K562 (cell line): ENCODE measurements around the gene ING2. TPM values are rescaled to one million over a fixed set of nuclear protein-coding genes. Genes with fewer than 3 reads are reported as not detected.

ENCODE experiments used
- ATAC-seq: fragments of 200-7000 bp; cut with Tn5 transposase; 3 replicates; pipeline ENCODE4 v1.9.1; 2020; ENCODE audit warnings: moderate library complexity
- BruUV-seq: library from RNA; stranded (reverse); fragments of 400-500 nt; replicated peaks from 2 replicates; lab custom pipeline; 2021; lab: Mats Ljungman, UMichigan
- CTCF ChIA-PET: fragments of 300-600 bp; formaldehyde crosslinking; extraction: SDS; loops from one replicate; lab custom pipeline; 2021; ENCODE audit warnings: low intra/inter-chr PET ratio; lab: Yijun Ruan, JAX
- POLR2A ChIA-PET: fragments of 300-600, 350-650 bp; sonication (Branson Sonifier 250); formaldehyde crosslinking; extraction: SDS; loops from one replicate; lab custom pipeline; 2021; ENCODE audit warnings: antibody characterized with exemption, inconsistent platforms; lab: Yijun Ruan, JAX
- DNase-seq, 4 experiments: peaks; one replicate each; pipeline versions ENCODE4 v3.0.0 to v3.0.0-alpha.2; 2011 to 2018; ENCODE audit warnings: low spot score in 3 of 4, mixed read lengths in 3 of 4; ENCODE audit errors: extremely low read depth in 1 of 4
- FAIRE-seq: peaks from 2 replicates; lab custom pipeline; 2011; peaks lifted over from hg19 to GRCh38; lab: Jason Lieb, UNC
- H2AFZ ChIP-seq: 2 replicates; pipeline ENCODE4 v1.6.0; 2011; ENCODE audit warnings: low read depth, low read length, control low read depth, inconsistent platforms
- H3K27ac ChIP-seq: fragments of 200-600 bp; 3 replicates; pipeline ENCODE4 v1.8.0; 2011; ENCODE audit warnings: low read depth, mild to moderate bottlenecking, control low read depth, inconsistent platforms, low read length, moderate library complexity, mixed read lengths; ENCODE audit errors: extremely low read depth
- H3K27me3 ChIP-seq, 2 experiments: fragments of 300-600 bp in 1 of 2; 2 replicates in 1 of 2; 3 replicates in 1 of 2; pipeline versions ENCODE4 v1.6.0 to v1.8.0; 2011; ENCODE audit warnings: inconsistent platforms in 2 of 2, low read length in 2 of 2, mild to moderate bottlenecking in 1 of 2, mixed read lengths in 1 of 2, moderate library complexity in 1 of 2; ENCODE audit not compliant: control insufficient read depth in 2 of 2, insufficient read depth in 2 of 2
- H3K36me3 ChIP-seq: fragments of 300-600 bp; 3 replicates; pipeline ENCODE4 v1.8.0; 2011; ENCODE audit warnings: mild to moderate bottlenecking, low read length, inconsistent platforms; ENCODE audit not compliant: control insufficient read depth, insufficient read depth
- H3K4me1 ChIP-seq, 2 experiments: fragments of 200-600 bp in 1 of 2; replicated peaks in 1 of 2; 2 replicates in 1 of 2; 3 replicates in 1 of 2; pipeline versions ENCODE4 v1.5.1 to v1.8.0; 2011; ENCODE audit warnings: inconsistent platforms in 2 of 2, low read length in 2 of 2, mild to moderate bottlenecking in 1 of 2, mixed read lengths in 1 of 2, moderate library complexity in 1 of 2; ENCODE audit not compliant: control insufficient read depth in 2 of 2, insufficient read depth in 2 of 2
- H3K4me2 ChIP-seq: 2 replicates; pipeline ENCODE4 v1.6.1; 2011; ENCODE audit warnings: low read length, control low read depth, inconsistent platforms, mixed read lengths; ENCODE audit not compliant: insufficient read depth
- H3K4me3 ChIP-seq: fragments of 200-600 bp; sonication (generic), shearing (Covaris generic); 2 replicates; pipeline ENCODE4 v1.5.1; 2016; ENCODE audit warnings: control low read depth, inconsistent platforms
- H3K79me2 ChIP-seq: fragments of 200-600 bp; 3 replicates; pipeline ENCODE4 v1.8.0; 2011; ENCODE audit warnings: low read length, inconsistent platforms; ENCODE audit not compliant: control insufficient read depth, insufficient read depth
- H3K9ac ChIP-seq, 2 experiments: 2 replicates each; pipeline versions ENCODE4 v1.6.0 to v1.6.1; 2011; ENCODE audit warnings: low read depth in 2 of 2, low read length in 2 of 2, control low read depth in 1 of 2, inconsistent platforms in 1 of 2, mild to moderate bottlenecking in 1 of 2, mixed read lengths in 1 of 2; ENCODE audit not compliant: insufficient read depth in 1 of 2
- H3K9me1 ChIP-seq: one replicate; pipeline ENCODE4 v1.6.0; 2011; ENCODE audit warnings: inconsistent platforms, mild to moderate bottlenecking, low read length, moderate library complexity; ENCODE audit not compliant: control insufficient read depth, insufficient read depth
- H3K9me3 ChIP-seq: replicated peaks from 2 replicates; pipeline ENCODE4 v1.5.1; 2011; ENCODE audit warnings: low read depth, low read length, inconsistent platforms; ENCODE audit not compliant: control insufficient read depth, insufficient read depth
- H4K20me1 ChIP-seq: replicated peaks from 2 replicates; pipeline ENCODE4 v1.6.1; 2011; ENCODE audit warnings: low read length, inconsistent platforms, mixed read lengths; ENCODE audit not compliant: control insufficient read depth, insufficient read depth
- ATF6 ChIP-seq: sonication (generic); formaldehyde crosslinking; IDR thresholded peaks from 2 replicates; pipeline ENCODE4 v1.4.0; 2020; ENCODE audit warnings: mild to moderate bottlenecking, missing genetic modification reagents
- BACH1 ChIP-seq: fragments of 200-800 bp; sonication (Bioruptor generic); IDR thresholded peaks from 2 replicates; pipeline ENCODE4 v1.6.1; 2016; ENCODE audit warnings: missing genetic modification characterization, missing compliant biosample characterization
- BDP1 ChIP-seq: IDR thresholded peaks from 3 replicates; pipeline ENCODE4 v1.6.1; 2011; ENCODE audit not compliant: insufficient read length, insufficient read depth
- ESRRB ChIP-seq: fragments of 250-450 bp; sonication (Bioruptor Pico); IDR thresholded peaks from 2 replicates; pipeline ENCODE4 v1.5.0; 2020; ENCODE audit warnings: mild to moderate bottlenecking, moderate library complexity, borderline replicate concordance
- HLTF ChIP-seq: fragments of 450-650 bp; IDR thresholded peaks from 2 replicates; pipeline ENCODE4 v1.6.1; 2016
- KDM2B ChIP-seq: fragments of 250-450 bp; sonication (Bioruptor Pico); IDR thresholded peaks from 2 replicates; pipeline ENCODE4 v1.8.0; 2021; ENCODE audit warnings: mild to moderate bottlenecking, moderate library complexity
- PBX2 ChIP-seq, 2 experiments: IDR thresholded peaks in 1 of 2; conservative IDR thresholded peaks in 1 of 2; 2 replicates each; pipeline ENCODE4 v1.6.1; 2016; ENCODE audit warnings: low read depth in 2 of 2, mild to moderate bottlenecking in 1 of 2, missing compliant biosample characterization in 1 of 2, missing genetic modification characterization in 1 of 2, moderate library complexity in 1 of 2
- RBM22 ChIP-seq: fragments of 200-400 bp; formaldehyde crosslinking; IDR thresholded peaks from 2 replicates; pipeline ENCODE4 v1.6.1; 2018; ENCODE audit warnings: low read length, low read depth; ENCODE audit not compliant: poor library complexity, severe bottlenecking
- TSC22D4 ChIP-seq: fragments of 450-650 bp; IDR thresholded peaks from 2 replicates; pipeline ENCODE4 v1.6.1; 2016; ENCODE audit warnings: missing genetic modification characterization, missing biosample characterization, control low read depth
- WGBS: fragments of 100-300 bp; shearing (Covaris generic); methylation state at CpG from one replicate; pipeline ENCODE4 v1.1.6; 2016; ENCODE audit warnings: low coverage, mixed read lengths; ENCODE audit not compliant: insufficient coverage; ENCODE audit errors: missing lambda C conversion rate; 5-methylcytosine and 5-hydroxymethylcytosine counted together
- in situ Hi-C: fragments of 300-500 bp; cut with MboI; formaldehyde crosslinking; loops from 4 replicates; pipeline ENCODE4 v1.15.0; 2018; ENCODE audit warnings: inconsistent platforms, mixed read lengths
- intact Hi-C: fragments of 100-400 bp; cut with micrococcal nuclease; formaldehyde crosslinking; loops from 2 replicates; pipeline ENCODE4 v1.14.2; 2022
- polyA plus RNA-seq, 8 experiments: library from polyadenylated mRNA; depleted of rRNA in 4 of 8; stranded (reverse) in 5 of 8; unstranded in 3 of 8; fragments of >200 nt; fragmentation: Nextera tagmentation in 2 of 8; fragmentation: Illumina TruSeq in 1 of 8; extraction: Ambion mirVana in 2 of 8; extraction: Trizol in 1 of 8; gene quantifications; 2 replicates each; pipeline versions ENCODE4 v1.2.1 to v1.2.3, GENCODE V29; 2011 to 2014; ENCODE audit warnings: inconsistent platforms in 1 of 8, missing spikeins in 1 of 8
- total RNA-seq, 7 experiments: library from RNA; depleted of rRNA in 6 of 7; stranded (reverse); fragments of >200 nt in 6 of 7; fragmentation: Illumina TruSeq in 2 of 7; extraction: Trizol in 2 of 7; gene quantifications; 2 replicates each; pipeline versions ENCODE4 v1.2.1 to v1.2.3, GENCODE V29; 2011 to 2021; ENCODE audit warnings: low replicate concordance in 1 of 7
- TF ChIP-seq, protein P1 (sequence below): fragments of 250-450 bp; sonication (Bioruptor Pico); IDR thresholded peaks from 2 replicates; pipeline ENCODE4 v1.4.0; 2020; ENCODE audit warnings: borderline replicate concordance
- TF ChIP-seq, protein P2 (sequence below): fragments of 450-650 bp; conservative IDR thresholded peaks from 2 replicates; pipeline ENCODE4 v1.6.1; 2016; ENCODE audit warnings: missing genetic modification characterization, low read depth, mild to moderate bottlenecking, control low read depth, missing compliant biosample characterization

ING2 gene
- total and polyA plus RNA-seq, 9 of the 15 experiments (the other 6 are each of a cell fraction or from before 2014, with no cell fraction given): 2.9 to 21.4 (median 12.4) TPM

DNA sequence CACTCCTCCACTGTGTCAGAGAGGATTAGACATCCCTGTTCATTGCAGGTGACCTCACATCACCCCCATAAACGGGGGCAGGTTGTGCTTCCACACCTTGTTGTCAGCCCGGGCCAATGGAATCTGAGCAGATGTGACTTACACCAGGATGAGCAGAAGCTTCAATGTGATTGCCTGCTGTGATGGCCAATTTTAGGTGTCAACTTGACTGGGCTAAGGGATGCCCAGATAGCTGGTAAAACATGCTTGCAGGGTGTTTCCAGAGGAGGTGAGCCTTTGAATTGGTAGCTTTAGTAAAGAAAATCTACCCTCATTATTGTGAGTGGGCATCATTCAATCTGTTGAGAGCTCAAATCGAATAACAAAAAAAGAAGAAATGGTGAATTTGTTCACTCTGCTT is 52.1 kb downstream of the ING2 start:
- Histone ChIP-seq H3K9ac (no peak overlapping the region), H3K9me3 (no peaks in the 10 kb centered on the region; the same call in 1 of the 2 replicates), H3K9me1 (no peaks in the 10 kb centered on the region), H3K4me1 (no peaks in the 10 kb centered on the region), H2AFZ (no peak overlapping the region), H3K27me3 (peaks cover 7 to 20% of the 10 kb centered on the region in 2 experiments; a peak in 4 of 5 replicates), H3K79me2 (no peaks in the 10 kb centered on the region), H3K4me2 (no peak overlapping the region), H3K36me3 (no peaks in the 10 kb centered on the region), H4K20me1 (no peaks in the 10 kb centered on the region; the same call in 1 of the 2 replicates), H3K4me3 (no peak overlapping the region), H3K27ac (no peak overlapping the region)
- TF ChIP-seq, protein P1, sequence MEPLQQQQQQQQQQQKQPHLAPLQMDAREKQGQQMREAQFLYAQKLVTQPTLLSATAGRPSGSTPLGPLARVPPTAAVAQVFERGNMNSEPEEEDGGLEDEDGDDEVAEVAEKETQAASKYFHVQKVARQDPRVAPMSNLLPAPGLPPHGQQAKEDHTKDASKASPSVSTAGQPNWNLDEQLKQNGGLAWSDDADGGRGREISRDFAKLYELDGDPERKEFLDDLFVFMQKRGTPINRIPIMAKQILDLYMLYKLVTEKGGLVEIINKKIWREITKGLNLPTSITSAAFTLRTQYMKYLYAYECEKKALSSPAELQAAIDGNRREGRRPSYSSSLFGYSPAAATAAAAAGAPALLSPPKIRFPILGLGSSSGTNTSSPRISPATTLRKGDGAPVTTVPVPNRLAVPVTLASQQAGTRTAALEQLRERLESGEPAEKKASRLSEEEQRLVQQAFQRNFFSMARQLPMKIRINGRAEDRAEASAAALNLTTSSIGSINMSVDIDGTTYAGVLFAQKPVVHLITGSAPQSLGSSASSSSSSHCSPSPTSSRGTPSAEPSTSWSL: no peak
- TF ChIP-seq HLTF: no peak
- TF ChIP-seq ESRRB: no peak
- TF ChIP-seq BDP1: no peak
- TF ChIP-seq PBX2 (CRISPR knock-in tag; IDR thresholded peaks at IDR 0.05; ENCODE audit: low read depth): no peak
- no peak for TF ChIP-seq PBX2 (tag; conservative IDR thresholded peaks at IDR 0.05; ENCODE audit: low read depth)
- no peak for TF ChIP-seq ATF6 (CRISPR knock-in tag)
- no peak for TF ChIP-seq RBM22
- no peak for TF ChIP-seq TSC22D4 (tag)
- no peak for TF ChIP-seq KDM2B
- TF ChIP-seq, protein P2, sequence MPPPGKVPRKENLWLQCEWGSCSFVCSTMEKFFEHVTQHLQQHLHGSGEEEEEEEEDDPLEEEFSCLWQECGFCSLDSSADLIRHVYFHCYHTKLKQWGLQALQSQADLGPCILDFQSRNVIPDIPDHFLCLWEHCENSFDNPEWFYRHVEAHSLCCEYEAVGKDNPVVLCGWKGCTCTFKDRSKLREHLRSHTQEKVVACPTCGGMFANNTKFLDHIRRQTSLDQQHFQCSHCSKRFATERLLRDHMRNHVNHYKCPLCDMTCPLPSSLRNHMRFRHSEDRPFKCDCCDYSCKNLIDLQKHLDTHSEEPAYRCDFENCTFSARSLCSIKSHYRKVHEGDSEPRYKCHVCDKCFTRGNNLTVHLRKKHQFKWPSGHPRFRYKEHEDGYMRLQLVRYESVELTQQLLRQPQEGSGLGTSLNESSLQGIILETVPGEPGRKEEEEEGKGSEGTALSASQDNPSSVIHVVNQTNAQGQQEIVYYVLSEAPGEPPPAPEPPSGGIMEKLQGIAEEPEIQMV (tag): no peak
- TF ChIP-seq BACH1 (tag): no peak
- in situ Hi-C loops: no loop called here
- intact Hi-C loops: no loop called here
- FAIRE-seq: no peak
- ChIA-PET CTCF (no interaction called here), POLR2A (interaction anchor here (1.2 kb wide), 1 partner anchor 16 kb away, joined by 3 read pairs; no protein-coding TSS in a partner anchor)
- BruUV-seq: no TSS peak
- no peak for DNase-seq
- WGBS: 0% methylated on average over 3 of the region's 3 CpGs
- no peak for ATAC-seq
